Stimulated activated effector memory CD8-positive, alpha-beta T cell treated with anti-CD3 and anti-CD28 coated beads, Interleukin-12 subunit alpha, Interleukin-12 subunit beta, amount 100 ng/mL, for 72 hours (primary cell): Measurements from ENCODE around the gene PADI6.

Experiments used
- ATAC-seq: fragments of 150-1000 bp; cut with Tn5 transposase; 2 replicates; pipeline ENCODE4 v1.10.0; 2021
- DNase-seq, 2 donors: peaks; one replicate each; pipeline ENCODE4 v3.0.0; 2021 to 2022; ENCODE audit warnings: low spot score in 2 of 2
- H3K27ac Mint-ChIP-seq: one replicate; pipeline ENCODE4 v1.8.0; 2022; ENCODE audit warnings: mild to moderate bottlenecking, mixed read lengths
- H3K36me3 Mint-ChIP-seq: one replicate; pipeline ENCODE4 v1.8.0; 2022; ENCODE audit warnings: mild to moderate bottlenecking, mixed read lengths
- H3K4me1 Mint-ChIP-seq: one replicate; pipeline ENCODE4 v1.8.0; 2022; ENCODE audit warnings: mixed read lengths
- H3K4me3 Mint-ChIP-seq: one replicate; pipeline ENCODE4 v1.8.0; 2022; ENCODE audit warnings: mild to moderate bottlenecking, mixed read lengths
- H3K9me3 Mint-ChIP-seq: one replicate; pipeline ENCODE4 v1.8.0; 2022; ENCODE audit warnings: mixed read lengths

PADI6 gene

GRCh38 chr1:17434016-17434415 is 62.0 kb downstream of the PADI6 start:
- Mint-ChIP-seq H3K27ac (peak overlapping the region; percentile 37), H3K4me1 (peaks cover 47% of the 10 kb centered on the region), H3K4me3 (no peak overlapping the region), H3K36me3 (peaks cover 92% of the 10 kb centered on the region), H3K9me3 (no peaks in the 10 kb centered on the region)
- no peak for DNase-seq
- no peak for ATAC-seq

DNA sequence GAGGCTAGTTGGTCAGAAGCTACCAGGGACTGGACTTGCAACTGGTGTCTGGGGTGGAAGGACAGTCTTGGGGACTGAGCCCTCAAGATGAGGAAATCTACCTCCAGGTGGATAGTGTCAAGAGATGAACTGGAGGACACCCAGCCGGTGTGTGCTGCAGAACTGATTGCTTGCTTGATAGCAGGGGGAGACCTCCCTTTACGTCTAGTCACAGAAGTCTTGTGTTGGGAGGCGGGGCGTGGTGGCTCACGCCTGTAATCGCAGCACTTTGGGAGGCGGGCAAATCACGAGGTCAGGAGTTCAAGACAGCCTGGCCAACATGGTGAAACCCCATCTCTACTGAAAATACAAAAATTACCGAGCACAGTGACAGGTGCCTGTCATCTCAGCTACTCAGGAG is 62.6 kb downstream of the PADI6 start:
- Mint-ChIP-seq H3K4me3 (peak overlapping the region; percentile 11), H3K9me3 (no peaks in the 10 kb centered on the region), H3K27ac (peak overlapping the region; percentile 37), H3K36me3 (peaks cover 92% of the 10 kb centered on the region), H3K4me1 (peaks cover 42% of the 10 kb centered on the region)
- DNase-seq (no peak), ATAC-seq (no peak)

DNA sequence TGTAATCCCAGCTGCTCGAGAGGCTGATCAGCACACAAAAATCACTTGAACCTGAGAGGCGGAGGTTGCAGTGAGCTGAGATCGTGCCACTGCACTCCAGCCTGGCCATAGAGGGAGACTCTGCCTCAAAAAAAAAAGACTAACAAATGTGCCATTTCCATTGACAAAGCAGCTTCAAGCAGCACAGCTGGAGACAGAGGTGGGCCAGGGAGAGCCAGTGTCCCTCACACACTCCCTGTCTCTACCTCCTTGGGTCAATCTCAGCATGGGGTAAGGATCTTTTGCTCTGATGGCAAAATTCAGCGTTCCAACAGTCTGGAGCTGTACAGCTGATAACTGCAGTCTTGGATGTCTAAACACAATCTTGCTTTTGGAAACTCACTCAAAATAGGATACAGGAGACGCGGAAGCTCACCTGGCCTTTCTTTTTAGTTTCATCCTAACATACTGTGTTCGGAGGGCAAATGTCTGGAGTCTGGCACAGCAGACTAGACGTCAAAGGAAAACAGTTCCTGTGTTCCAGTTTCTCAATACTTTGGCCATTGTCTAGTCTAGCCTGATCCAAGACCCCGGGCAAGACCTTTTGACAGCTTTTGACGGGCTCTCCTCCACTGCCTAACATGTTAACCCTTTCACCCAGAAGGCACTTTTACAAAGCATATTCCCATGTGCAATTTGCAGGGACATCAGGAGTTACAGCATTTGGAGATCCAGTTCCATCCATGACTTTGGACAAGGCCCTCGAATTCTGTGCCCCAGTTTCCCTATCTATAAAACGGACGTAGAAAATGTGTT is 64.6 kb downstream of the PADI6 start:
- Mint-ChIP-seq H3K27ac (peak overlapping the region; percentile 85), H3K9me3 (no peaks in the 10 kb centered on the region), H3K4me3 (peak overlapping the region; percentile 69), H3K36me3 (peaks cover 78% of the 10 kb centered on the region), H3K4me1 (peaks cover 40% of the 10 kb centered on the region)
- ATAC-seq (no peak), DNase-seq (no peak)

DNA sequence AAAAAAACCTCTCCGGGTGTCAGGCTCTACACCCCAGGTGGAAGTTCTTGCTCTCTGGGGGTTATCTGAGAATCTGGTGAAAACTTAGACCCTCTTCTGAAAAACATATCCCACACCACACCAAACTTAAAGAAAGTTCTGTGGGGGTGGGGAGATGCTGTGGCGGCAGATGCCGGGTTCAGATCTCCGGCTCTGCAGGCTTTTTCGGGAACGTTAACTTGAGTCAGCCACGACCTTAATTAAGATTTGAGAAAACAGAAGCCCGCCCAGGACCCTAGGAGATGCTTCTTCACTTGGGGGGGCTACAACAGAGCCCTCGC is 65.2 kb downstream of the PADI6 start:
- H3K4me1 Mint-ChIP-seq: peaks cover 37% of the 10 kb centered on the region
- H3K4me3 Mint-ChIP-seq: peak overlapping the region; percentile 69
- ATAC-seq (no peak), DNase-seq (no peak)
- H3K27ac Mint-ChIP-seq: peak overlapping the region; percentile 85
- no peaks in the 10 kb centered on the region for H3K9me3 Mint-ChIP-seq
- H3K36me3 Mint-ChIP-seq: peaks cover 72% of the 10 kb centered on the region

GRCh38 chr1:17437580-17438317 is 65.8 kb downstream of the PADI6 start:
- ATAC-seq (peak; percentile 71), DNase-seq (peak; percentile 54 to 79)
- Mint-ChIP-seq H3K27ac (peak overlapping the region; percentile 85), H3K36me3 (peaks cover 66% of the 10 kb centered on the region), H3K9me3 (no peaks in the 10 kb centered on the region), H3K4me1 (peaks cover 37% of the 10 kb centered on the region), H3K4me3 (peak overlapping the region; percentile 93)

DNA sequence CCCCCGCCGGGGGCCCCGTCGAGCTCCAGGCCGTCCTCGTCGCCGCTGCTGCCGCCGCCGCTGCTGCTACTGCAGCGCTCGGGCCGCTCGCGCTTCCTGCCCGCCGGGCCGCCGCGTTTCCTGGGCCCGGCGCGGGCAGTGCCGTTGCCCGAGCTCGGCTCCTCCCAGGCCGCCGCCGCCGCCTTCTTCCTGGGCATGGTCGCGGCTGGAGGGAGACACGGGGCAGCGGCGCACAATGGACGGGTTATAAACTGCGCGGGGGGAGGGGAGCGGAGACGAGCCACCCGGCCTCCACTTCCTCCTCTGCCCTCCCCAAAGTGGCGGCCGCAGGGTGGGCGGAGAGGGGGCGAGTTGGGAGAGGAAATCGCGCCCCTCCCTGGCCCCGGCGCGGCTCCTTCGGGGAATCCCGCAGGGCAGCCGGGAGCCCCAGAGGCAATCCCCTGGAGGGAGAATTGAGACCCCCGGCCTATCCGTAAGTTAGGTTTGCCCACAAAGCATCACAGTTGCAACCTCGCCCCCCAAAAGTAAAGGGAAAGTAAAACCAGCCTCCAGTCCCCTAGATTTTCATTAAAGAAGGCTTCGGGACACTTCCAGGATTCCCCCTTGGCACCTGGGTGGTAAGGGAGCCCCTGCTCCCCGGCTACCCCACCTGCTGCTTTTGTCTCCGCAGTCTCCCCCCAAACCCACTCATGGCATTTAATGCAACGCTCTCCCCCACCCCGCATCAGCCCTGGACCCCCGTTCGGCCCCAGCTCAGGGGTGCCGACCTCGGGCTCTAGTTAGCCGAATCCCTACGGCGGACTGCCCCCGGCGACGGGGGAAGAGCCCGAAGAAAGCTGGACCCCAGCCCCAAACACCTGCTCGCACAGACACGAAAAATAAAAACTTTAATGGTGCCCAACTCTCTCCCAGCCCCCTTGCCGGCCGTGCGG is 66.6 kb downstream of the PADI6 start:
- peaks cover 37% of the 10 kb centered on the region for H3K4me1 Mint-ChIP-seq
- ATAC-seq: peak; percentile 62

DNA sequence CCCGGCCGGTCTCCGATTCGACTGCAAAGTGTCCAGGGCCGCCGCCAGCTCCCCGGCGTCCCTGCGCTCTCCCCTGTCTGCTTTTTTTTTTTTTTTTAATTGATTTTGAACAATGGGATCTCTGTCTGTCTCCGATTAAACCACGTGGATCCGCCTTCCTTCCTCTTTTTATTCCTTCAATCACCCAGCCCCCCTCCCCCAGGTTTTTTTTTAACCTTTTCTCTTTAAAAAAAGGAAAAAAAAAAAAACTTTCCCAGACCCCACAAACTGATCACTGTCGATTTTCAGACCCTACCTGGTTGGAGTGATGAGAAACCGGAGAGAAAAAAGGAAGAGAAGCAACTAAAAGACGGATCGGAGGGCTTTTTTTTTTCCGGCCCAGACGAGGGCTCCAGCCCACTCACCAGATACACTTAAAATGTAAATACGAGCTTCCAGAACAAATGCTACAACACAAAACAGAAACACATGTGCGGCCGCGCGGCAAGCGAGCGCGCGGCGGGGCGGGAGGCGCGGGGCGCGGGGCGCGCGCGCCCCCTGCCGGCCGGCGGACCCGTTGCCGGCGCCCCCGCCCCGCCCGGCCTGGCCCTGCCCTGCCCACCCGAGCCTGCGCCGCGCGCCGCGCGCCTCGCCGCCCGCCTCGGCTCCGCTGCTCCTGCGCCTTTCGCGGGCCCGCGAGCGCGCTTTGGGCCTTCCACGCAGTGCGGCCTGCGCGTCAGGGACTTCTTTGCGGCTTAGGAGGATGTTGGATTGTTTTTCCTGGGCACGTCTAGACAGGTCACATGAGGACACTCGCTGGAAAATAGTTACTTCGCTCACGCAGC is 67.5 kb downstream of the PADI6 start, which contains the start of gene RCC2:
Gene RCC2 (minus strand): TSS at position 428 of the 824 bp plus-strand sequence. CDS start 1,163 bp downstream, outside the sequence.
- H3K4me1 Mint-ChIP-seq: peaks cover 30% of the 10 kb centered on the region
- ATAC-seq: peak; percentile 79
- peak; percentile 43 to 80 for DNase-seq
- H3K4me3 Mint-ChIP-seq: peak within 1 kb of the TSS; percentile 93
- peaks cover 49% of the 10 kb centered on the region for H3K36me3 Mint-ChIP-seq
- H3K27ac Mint-ChIP-seq: peak within 1 kb of the TSS; percentile 97
- H3K9me3 Mint-ChIP-seq: no peaks in the 10 kb centered on the region

More for the DNA sequence above, 66.6 kb downstream of the PADI6 start:
- peaks cover 58% of the 10 kb centered on the region for H3K36me3 Mint-ChIP-seq
- peak; percentile 67 to 94 for DNase-seq
- peak overlapping the region; percentile 97 for H3K27ac Mint-ChIP-seq
- peak overlapping the region; percentile 93 for H3K4me3 Mint-ChIP-seq
- H3K9me3 Mint-ChIP-seq: no peaks in the 10 kb centered on the region

GRCh38 chr1:17440074-17440826 is 68.3 kb downstream of the PADI6 start:
- Mint-ChIP-seq H3K27ac (peak overlapping the region; percentile 97), H3K9me3 (no peaks in the 10 kb centered on the region), H3K36me3 (peaks cover 41% of the 10 kb centered on the region), H3K4me3 (peak overlapping the region; percentile 93), H3K4me1 (peaks cover 22% of the 10 kb centered on the region)
- no peak for ATAC-seq
- DNase-seq: peak in 1 of 2 donors; percentile 51

DNA sequence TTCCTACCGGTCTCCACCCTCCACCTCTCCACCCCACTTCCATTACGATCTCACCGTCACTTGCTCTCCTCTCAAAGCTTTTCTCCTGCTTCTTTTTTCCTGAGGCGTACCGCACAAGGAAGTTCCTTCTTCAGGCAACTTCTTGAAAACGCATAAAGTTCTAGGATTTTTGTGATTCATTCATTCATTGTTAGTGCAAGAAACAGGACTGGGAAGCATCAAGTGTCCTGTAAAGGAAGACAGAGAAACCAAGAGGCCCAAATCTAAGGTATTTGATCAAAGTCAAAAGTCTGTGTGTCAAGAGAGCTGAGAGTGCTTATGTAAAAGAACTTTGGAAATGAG is 68.8 kb downstream of the PADI6 start:
- peaks cover 36% of the 10 kb centered on the region for H3K36me3 Mint-ChIP-seq
- H3K27ac Mint-ChIP-seq: peak overlapping the region; percentile 97
- no peaks in the 10 kb centered on the region for H3K9me3 Mint-ChIP-seq
- no peak for ATAC-seq
- H3K4me1 Mint-ChIP-seq: peaks cover 18% of the 10 kb centered on the region
- no peak for DNase-seq
- peak overlapping the region; percentile 93 for H3K4me3 Mint-ChIP-seq

GRCh38 chr1:17441265-17441992 is 69.4 kb downstream of the PADI6 start:
- Mint-ChIP-seq H3K27ac (no peak overlapping the region), H3K4me3 (no peak overlapping the region), H3K36me3 (peaks cover 30% of the 10 kb centered on the region), H3K4me1 (peaks cover 14% of the 10 kb centered on the region), H3K9me3 (no peaks in the 10 kb centered on the region)
- DNase-seq (peak in 1 of 2 donors; percentile 54), ATAC-seq (no peak)

DNA sequence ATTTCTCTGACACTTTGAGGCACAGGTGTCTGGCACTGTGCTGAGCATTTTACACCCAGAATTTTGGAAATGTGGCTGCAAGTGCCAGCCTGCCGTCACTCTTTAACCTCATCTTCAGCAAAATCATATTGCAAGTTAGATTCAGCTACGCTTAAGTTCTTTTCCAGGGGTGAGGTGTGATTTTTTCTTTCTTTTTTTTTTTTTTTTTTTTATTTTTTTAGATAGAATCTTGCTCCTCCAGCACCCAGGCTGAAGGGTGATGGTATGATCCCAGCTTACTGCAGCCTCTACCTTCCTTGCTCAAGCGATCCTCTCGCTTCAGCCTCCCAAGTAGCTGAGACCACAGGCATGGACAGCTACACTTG is 70.0 kb downstream of the PADI6 start:
- peaks cover 24% of the 10 kb centered on the region for H3K36me3 Mint-ChIP-seq
- no peak for ATAC-seq
- no peaks in the 10 kb centered on the region for H3K9me3 Mint-ChIP-seq
- peaks cover 8% of the 10 kb centered on the region for H3K4me1 Mint-ChIP-seq
- no peak overlapping the region for H3K4me3 Mint-ChIP-seq
- DNase-seq: no peak
- no peak overlapping the region for H3K27ac Mint-ChIP-seq

- no peak for ATAC-seq
- Mint-ChIP-seq H3K4me3 (no peak overlapping the region), H3K36me3 (peaks cover 19% of the 10 kb centered on the region), H3K9me3 (no peaks in the 10 kb centered on the region), H3K27ac (no peak overlapping the region), H3K4me1 (peaks cover 7% of the 10 kb centered on the region)
- no peak for DNase-seq
These were observed 70.8 kb downstream of the PADI6 start for GRCh38 chr1:17442841-17443240.

- Mint-ChIP-seq H3K9me3 (no peaks in the 10 kb centered on the region), H3K36me3 (no peaks in the 10 kb centered on the region), H3K4me3 (no peak overlapping the region), H3K27ac (no peak overlapping the region), H3K4me1 (no peaks in the 10 kb centered on the region)
- DNase-seq (no peak), ATAC-seq (no peak)
These were observed 75.6 kb downstream of the PADI6 start for GRCh38 chr1:17447501-17447992.
